HG03196 (cell line): Measurements from ENCODE around the gene GRM7.

ENCODE experiments used
- ATAC-seq: cut with Tn5 transposase; IDR thresholded peaks from one replicate; pipeline ENCODE4 v1.9.1; 2021; ENCODE audit not compliant: unreplicated experiment

Gene GRM7

DNA sequence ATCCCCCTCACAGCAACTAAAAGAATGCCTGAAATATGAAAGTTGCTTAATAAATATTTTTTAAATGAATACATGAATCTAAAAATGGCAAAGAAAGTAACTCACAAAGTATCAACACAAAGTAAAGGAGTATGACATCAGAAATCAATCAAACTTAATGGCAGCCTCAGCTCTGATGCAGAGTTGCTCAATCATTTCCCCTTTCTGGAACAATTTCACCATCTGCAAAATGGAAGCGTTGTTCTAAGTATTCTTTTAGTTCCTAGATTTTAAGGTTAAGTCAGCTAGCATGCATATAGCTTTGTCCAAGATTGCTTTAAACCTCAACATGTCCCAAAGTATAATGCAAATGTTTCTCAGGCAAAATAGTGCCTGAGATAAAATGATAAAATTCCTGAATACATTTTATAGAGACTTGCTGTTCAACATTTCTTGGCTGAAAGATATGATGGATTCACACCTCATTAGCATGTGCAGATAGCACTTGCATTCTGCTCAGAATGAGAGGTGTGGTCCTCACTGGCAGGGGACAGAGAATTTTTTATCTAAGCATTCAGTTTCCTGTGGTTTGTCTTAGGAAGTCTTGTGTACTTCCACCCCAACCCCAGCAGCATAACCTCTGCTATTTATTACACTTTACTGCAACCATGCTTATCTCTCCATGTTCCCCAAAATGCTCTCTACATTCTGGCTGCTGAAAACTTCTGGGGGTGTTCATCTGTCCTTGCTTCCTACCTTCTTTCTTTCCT lies 429.3 kb downstream of the GRM7 start:
- ATAC-seq: no peak

DNA sequence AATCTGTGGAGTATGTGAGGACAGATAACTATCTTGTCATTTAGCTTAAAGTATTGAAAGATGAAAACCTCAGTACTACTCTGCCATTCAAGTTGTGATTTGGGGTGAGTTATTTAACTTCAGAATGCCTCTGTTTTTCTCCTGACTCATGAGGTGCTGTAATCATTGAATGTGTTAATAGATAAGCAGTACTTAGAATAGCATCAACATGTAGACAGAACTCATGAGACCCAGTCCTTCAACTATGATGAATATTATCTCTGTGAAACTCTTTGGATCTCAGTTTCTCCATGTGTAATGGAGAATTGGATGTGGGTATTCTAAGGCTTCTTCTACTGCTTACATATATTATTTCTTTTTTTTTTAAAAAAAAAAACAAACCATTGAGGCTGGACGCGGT lies 431.4 kb downstream of the GRM7 start:
- no peak for ATAC-seq

DNA sequence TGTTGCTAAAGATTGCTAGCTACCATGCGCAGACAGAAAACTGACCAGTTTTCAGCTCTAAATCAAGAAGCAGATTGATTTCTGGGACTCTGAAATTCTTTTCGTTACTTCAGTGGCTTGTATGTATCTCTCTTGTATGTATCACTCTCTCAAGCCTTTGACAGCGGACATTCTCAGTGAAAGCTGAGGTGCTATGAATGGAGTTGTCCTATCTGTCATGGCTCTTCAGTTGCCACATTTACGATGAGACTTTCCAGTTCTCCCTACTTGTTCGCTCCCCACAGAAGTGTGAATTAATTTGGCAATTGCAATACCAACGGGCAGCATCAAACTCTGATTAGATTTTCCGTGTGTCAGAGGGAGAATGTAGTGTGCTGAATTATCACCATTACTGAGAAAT lies 432.4 kb downstream of the GRM7 start:
- no peak for ATAC-seq

DNA sequence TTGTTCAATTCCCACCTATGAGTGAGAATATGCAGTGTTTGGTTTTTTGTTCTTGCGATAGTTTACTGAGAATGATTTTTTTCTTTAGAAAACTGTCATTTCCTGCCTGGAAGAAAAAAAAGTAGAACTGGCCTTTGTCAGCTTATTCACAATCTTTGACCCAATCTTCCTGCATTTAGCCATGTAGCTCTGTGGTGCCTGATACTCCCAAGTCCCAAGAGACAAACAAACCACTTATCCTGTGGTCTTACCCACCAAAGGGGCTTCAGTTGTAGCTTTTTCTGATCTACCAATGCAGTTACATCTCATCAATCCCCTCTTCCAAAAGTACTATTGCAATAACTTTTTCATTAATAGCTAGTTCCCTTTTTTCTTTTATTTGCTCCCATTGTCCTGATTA lies 444.6 kb downstream of the GRM7 start:
- no peak for ATAC-seq

DNA sequence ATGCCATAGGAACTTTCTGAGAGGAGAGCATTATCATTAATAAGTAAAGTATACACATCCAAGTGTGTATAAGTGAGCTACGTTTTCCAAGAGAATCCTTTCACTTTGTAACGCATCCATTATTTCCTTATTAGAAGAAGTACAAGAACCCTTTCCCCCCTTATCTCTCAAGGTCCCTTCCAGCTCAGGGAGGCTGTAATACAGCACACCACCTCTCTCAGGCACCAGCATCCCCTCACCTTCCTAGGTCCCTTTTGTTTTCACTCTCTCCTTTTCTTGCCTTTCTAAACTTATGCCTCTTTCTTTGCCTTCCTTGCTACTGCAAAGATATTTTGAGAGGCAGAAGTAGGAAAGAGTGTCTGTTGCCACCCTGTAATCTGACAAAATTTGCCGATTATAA lies 446.0 kb downstream of the GRM7 start:
- ATAC-seq: no peak

DNA sequence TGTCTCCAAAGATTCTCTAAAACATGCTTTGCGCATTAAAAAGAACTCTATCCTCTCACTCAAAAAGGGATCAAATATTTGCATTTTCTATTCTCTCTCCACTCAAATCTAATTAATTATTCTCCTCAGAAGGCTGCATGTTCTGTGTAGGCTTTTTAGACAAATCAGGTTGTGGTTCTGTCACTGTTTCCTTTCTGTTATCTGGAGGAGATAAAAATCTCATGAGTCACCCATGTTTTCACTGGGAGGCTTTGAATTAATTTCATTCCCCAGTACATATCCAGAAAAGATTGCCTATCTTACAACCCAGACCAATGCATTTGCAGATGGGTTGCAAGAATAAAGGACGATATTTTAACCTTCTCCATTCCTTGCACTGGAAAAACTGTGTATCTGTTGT lies 446.5 kb downstream of the GRM7 start:
- ATAC-seq: no peak

DNA sequence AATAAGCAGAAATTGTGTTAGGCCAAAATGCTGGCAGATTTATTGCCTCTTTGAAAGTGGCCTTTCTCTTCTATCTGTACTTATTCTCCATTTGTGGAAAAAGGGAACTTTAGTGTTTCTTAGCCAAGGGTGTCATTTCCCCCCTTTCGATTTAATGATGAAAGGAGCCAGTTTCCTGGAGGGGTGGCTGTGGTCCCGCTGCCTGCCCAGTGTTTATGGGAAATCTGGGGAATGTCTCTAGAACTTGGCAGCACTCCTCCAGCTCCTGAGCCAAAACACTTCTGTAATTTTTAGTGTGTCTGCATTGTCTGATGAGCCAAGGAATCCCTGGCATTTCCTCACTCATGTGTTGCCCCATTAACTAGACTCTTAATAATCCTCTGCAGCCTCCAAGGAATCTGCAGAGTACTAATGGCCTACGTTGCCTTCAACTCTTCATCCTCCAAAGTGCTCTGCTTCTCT lies 448.8 kb downstream of the GRM7 start:
- no peak for ATAC-seq

DNA sequence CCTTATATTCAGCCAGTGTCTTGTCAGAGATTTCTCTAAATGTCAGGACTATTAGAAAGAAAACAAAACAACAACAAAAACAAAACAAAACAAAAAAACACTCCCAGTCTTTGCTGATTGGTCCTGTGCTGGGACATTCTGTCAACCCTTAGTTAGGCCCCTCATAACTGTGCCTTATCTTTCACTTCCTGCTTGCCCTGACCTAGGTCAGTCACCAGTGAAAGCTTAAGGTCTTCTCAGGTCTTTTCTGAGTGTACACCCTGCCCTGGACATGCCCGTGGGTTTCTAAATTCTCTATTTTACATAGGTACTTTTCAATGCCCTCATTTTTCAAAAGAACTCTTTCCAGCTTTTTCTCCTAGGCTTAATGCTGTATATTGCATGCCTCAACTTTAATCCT lies 454.1 kb downstream of the GRM7 start:
- no peak for ATAC-seq

DNA sequence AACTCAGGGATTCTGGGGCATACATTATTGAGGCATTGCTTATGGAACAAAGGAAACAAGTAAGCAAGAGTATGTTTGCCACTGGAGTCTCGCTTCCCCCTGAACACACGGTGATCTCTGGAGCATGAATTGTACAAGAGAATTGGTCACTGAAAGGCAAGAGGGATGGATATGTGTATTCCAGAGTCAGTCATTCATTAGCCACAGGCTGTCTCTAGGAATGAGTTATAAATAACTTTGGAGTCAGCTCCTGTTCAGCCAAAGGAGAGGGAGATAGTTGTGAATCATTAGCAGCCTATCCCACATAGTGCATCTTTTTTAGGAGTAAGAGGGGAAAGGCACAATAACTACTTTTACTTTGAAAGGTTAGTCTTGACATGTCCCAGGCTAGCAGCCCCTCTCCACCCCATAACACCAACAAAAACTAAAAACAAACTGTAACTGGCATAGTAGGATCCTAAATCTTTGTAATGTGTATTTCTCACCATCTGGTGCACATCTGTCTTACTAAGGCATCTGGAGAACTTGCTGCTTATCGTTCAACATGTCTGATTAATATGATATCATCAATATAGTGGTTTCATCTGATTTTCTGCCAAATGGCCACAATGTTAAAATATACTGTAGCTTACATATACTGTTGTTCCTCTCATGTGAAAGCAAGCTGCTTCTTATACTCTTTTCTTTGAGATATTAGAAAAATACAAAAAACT lies 462.2 kb downstream of the GRM7 start:
- ATAC-seq: no peak

DNA sequence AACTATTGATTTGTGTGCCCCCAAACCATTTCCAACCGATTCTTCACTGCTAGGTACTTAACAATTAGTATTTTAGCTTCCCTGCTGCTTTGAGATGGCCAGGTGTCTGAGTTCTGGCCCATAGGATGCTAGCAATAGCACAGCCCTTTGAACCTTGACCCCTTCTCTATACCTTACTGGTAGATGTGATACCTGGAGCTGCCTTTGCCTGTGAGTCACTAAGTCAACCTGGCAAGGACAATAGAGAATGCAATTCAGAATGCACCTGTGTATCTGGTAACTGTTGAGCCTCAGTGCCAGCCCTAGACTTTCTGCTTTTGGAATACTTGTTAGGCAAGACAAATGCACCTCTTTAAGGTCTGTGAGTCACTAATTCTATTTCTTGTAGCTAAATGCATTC lies 467.4 kb downstream of the GRM7 start:
- ATAC-seq: no peak

DNA sequence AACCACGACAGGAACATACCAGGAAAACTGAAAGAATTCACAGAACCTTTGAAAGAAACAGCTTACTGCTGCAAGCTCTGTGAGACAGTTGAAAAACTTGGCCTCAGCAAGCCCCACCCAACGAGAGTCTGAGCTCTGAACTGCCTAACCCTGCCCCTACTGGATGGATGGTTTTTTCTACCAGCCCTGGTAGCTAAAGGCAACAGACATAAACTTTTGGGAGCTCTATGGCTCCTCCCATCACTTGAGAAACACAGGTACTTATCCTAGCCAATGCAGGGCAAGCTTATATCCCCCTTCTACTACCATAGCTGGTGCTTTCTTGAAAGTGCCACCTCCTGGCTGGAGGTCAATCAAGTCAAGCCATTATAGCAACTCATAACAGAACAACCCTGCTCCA lies 471.8 kb downstream of the GRM7 start:
- no peak for ATAC-seq

DNA sequence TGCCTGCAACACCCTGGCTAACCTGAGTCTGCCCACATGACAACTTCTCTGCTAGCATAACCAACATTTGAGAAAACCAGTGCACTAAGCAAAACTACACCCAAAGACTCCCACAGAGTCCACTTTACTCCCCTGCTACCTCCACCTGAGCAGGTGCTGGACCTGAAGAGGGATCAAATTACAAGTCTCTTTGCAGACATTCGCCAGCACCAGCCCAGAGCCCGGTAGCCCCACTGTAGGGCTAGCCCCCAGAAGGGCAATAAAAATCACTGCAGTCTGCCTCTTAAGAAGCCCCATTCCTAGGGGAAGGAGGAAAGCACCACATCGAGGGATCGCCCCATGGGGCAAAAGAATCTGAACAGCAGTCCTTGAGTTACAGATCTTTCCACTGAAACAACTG lies 472.2 kb downstream of the GRM7 start:
- no peak for ATAC-seq

DNA sequence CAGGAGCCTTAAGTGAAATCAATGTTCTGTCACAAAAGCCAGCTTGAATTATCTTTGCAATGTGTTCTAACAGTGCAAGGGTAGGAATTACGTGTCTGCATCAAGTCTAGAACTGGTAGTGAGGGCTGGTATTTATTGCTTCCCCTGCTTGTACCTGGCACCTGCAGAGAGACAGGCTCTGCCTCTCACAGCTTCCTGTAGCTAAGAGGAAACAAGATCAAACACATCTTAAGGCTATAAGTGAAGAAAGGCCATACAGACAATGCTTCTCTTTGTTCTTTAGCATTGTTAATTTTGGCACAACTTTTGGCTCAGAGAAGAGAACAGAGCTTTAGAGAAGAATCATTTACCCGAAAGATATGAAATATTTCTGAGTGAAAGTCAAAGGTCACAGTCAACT lies 479.9 kb downstream of the GRM7 start:
- ATAC-seq: no peak

DNA sequence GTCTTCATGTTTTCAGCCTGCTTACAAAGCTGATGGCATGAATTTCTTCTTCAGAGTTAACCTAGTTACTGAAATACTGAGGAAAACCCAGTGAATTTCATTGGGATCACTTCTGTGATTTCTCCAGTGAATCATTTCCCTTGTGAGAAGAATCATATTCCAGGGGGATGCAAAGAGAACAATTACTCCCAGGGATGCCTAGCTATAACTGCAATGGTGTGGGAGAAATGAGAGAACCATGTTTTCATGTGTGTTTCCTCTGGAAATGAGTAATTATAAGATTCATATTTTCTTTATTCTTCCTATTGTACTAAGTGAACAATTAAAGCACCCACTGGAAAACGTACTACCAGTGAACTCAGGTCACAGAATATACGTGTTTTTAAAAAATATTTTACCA lies 485.4 kb downstream of the GRM7 start:
- no peak for ATAC-seq

DNA sequence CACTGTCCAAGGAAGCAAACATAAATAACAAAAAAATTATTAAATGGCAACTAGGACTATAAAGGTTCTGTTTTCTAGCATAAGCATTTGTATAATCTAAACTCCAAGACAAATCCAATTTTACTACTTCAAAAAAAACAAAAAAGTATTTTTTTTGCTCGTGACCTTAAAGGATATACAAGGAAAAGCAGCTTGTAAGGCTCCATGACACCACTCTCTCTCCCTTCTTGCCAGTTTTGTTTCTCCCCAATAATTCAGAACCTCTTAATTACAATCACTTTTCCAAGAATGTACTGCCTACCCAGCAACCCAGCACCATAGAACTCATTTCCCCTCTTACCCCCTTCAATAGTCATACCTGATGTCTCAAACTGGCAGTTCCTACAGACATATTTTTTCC lies 496.2 kb downstream of the GRM7 start:
- ATAC-seq: no peak

DNA sequence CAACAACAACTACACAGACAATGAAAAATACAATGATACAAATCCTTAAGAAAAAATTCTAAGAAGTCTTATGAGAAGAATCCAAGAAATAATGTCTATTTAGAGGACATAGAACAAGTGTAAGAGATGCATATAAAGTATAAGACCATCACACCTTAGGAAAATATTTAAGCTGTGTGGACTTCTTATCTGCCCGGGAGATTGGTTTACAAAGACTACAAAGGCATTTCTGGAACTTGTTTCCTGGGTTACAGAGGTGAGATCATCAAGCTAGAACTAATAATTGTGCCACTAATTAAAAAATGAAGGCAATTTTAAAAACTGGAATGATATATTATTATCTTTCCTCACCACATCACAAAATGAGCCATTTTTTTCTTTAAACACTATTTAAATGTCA lies 507.1 kb downstream of the GRM7 start:
- ATAC-seq: no peak

DNA sequence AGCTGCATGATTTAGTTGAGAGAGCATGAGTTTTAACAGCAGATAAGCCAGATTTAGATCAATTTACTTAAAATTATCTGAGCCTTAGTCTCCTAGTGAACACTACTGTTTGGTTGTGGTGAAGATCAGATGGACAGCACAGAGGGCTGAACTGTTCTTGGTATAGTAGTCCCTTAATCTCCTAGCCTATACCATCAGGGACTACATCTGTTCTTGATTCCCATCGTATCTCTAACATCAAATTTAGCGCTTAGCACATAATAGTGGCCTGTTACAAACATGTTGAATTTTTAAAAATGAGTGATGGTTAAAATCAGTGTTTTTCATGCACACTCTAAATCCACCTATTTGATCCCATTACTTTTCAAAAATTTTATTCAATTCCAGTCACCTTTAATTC lies 507.7 kb downstream of the GRM7 start:
- no peak for ATAC-seq

DNA sequence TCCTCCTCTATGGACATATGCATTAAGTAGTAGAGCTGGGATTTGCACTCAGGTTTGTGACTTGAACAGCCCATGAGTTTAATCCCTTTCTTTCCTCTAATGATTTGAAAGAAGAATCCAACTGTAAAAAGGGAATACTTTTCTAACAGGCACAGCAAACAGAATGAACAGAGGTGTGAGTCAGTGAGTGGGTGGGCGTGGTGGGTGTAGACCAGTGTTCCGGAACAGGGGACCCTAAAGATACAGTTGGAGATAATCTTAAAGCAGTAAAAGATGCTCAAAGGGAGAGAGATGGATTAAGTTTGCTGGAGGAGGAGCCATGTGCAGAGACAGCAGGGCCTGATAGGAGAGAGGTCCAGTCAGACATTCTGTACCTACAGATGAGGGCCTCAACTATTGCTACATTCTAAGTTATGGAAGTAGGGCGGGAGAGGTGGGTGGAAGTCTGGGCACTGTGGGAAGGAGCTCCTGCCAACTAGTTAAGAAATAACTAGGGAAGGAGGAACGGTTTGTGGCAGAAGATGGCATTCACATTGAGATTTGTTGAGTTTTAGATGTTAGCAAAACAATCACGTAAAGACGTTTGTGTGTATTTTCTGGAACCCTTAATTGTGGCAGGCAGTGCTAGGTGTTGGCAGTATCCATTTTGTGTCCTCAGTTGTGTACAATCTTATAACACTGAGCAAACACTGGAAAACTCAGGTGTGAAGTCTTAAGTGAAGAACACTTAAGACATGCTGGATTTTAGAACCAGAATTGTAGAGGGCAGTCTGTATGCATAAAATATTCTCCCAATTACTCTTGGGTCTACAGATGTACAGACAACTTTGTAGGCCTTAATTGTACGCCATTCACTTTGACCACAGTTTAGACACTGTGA lies 511.0 kb downstream of the GRM7 start:
- no peak for ATAC-seq

DNA sequence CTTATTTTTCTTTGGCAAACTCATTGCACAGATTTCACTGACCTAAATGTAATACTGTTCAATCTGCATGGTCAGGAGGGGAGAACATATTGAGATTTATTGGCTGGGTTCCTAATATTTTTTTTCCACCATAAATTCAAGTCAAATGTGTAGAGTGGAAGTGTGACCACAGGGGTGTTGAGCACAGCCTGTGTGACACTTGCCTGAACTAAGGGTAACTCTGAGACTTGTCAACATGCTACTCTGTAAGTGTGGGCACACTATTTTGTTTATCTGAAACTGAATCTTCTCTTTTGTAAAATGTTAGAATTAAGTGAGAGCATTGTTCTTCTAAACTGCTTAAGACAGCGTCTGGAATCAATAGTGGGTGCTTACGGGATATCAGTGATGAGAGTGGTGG lies 516.2 kb downstream of the GRM7 start:
- ATAC-seq: no peak

DNA sequence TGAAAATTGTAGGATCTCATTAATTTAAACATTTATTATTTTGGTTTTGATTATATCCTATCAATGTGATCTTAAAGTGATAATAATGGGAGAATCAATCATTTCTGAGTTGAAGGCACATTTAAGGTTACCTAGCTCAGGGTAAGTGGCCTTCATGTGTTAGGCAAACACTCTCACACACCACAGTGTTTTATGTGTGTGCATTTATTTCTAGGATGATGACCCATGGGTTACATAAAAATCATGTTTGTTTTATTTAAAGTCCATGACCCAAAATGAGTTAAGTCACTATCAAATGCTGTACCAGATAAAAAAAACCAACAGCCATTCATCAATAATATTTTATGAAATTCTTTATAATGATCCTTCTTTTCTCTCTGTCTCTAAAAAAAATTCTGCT lies 520.8 kb downstream of the GRM7 start:
- ATAC-seq: no peak

DNA sequence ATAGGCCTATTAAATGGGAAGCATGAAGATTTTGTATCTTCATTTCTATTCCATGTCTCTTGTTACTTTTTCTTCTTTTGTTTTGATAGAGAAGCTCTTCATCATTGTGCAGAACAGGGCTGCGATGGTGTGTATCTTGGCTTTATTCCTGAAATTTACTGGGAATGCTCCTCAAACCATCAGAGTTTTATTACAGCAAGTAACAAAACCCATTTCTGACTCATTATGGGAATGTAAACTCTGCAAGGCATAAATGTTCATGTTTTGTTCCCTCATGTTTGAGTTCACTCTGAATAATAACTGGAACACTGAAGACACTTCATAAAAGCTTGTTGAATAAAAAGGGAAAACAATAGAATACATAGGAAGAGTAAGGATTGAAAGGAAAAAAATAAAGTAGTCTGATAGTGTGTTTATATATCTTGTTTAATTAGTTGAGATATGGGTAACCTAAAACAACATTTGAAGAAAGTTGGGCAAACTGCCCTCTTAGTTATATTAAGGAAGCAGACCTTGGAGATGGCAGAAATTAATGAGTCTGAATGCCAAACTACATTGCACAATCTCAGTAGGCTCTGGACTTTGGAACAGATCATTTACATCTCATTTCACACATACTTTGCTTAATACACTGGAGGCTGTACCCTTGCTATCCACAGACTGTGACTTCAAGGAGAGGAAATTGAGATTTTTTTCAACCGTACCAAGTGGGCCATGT lies 521.5 kb downstream of the GRM7 start:
- ATAC-seq: no peak
